Measurements from ENCODE around the gene TNFRSF8. TPM values are rescaled to one million over a fixed set of nuclear protein-coding genes. Genes with fewer than 3 reads are reported as not detected.

TNFRSF8 gene
- total and polyA plus RNA-seq, 9 of the 15 experiments (the other 6 are each of a cell fraction or from before 2014, with no cell fraction given): 3.5 to 38.4 (median 17.1) TPM

- intact Hi-C loops (cut with micrococcal nuclease): no loop called here
- no TSS peak for BruUV-seq (replicated peaks)
- WGBS (ENCODE audit: insufficient coverage, low coverage, missing lambda C conversion rate): 69% methylated on average over 7 of the region's 7 CpGs
Observed at GRCh38 chr1:12099610-12100009, 36.5 kb downstream of the TNFRSF8 start.

More at GRCh38 chr1:12099610-12100009, 36.5 kb downstream of the TNFRSF8 start:
- H4K20me1 ChIP-seq (replicated peaks; ENCODE audit: control insufficient read depth, insufficient read depth, low read length): no peaks in the 10 kb centered on the region
- CTCF ChIA-PET (ENCODE audit: low intra/inter-chr PET ratio): no interaction called here
- TF ChIP-seq FOXK1 (CRISPR knock-in tag; IDR thresholded peaks at IDR 0.05; ENCODE audit: borderline replicate concordance): no peak
- TF ChIP-seq ZNF76 (CRISPR knock-in tag; IDR thresholded peaks at IDR 0.05; ENCODE audit: borderline replicate concordance): no peak
- TF ChIP-seq MCM5 (IDR thresholded peaks at IDR 0.05; ENCODE audit: low read depth): no peak
- no peak for TF ChIP-seq HDAC6 (IDR thresholded peaks at IDR 0.05; ENCODE audit: low read depth, low read length)
- no peak for TF ChIP-seq SNIP1 (IDR thresholded peaks at IDR 0.05; ENCODE audit: low read depth)
- TF ChIP-seq SIN3A (IDR thresholded peaks at IDR 0.05; ENCODE audit: borderline replicate concordance in 2 of 2, control insufficient read depth in 1 of 2, low read depth in 2 of 2, low read length in 2 of 2): no peak
- TF ChIP-seq RUNX1 (IDR thresholded peaks at IDR 0.05; ENCODE audit: low read depth): no peak
- TF ChIP-seq ILK (tag; IDR thresholded peaks at IDR 0.05; ENCODE audit: borderline replicate concordance, low read depth): no peak
- TF ChIP-seq TARDBP (IDR thresholded peaks at IDR 0.05): no peak
- TF ChIP-seq ZNF79 (CRISPR knock-in tag; IDR thresholded peaks at IDR 0.05; ENCODE audit: low read depth): no peak
- TF ChIP-seq ZMIZ1 (IDR thresholded peaks at IDR 0.05; ENCODE audit: low read depth in 2 of 2, low read length in 2 of 2): no peak
- no peak for TF ChIP-seq ZNF24 (IDR thresholded peaks at IDR 0.05)
- TF ChIP-seq ZNF398 (CRISPR knock-in tag; IDR thresholded peaks at IDR 0.05): no peak
- no peak for TF ChIP-seq MEF2A (IDR thresholded peaks at IDR 0.05; ENCODE audit: control insufficient read depth, low read depth, low read length)
- no peak for TF ChIP-seq ZNF431 (CRISPR knock-in tag; IDR thresholded peaks at IDR 0.05)
- H3K4me1 ChIP-seq (replicated peaks in 1 of 2; ENCODE audit: control insufficient read depth in 2 of 2, insufficient read depth in 2 of 2, low read length in 2 of 2): peaks cover 0 to 6% of the 10 kb centered on the region in 2 experiments; a peak in 2 of 5 replicates
- H2AFZ ChIP-seq (ENCODE audit: low read depth, low read length): no peak overlapping the region
- no peaks in the 10 kb centered on the region for H3K27me3 ChIP-seq (ENCODE audit: control insufficient read depth in 2 of 2, insufficient read depth in 2 of 2, low read length in 2 of 2)
- POLR2A ChIA-PET: interaction anchor here (0.6 to 0.9 kb wide), 3 partner anchors 8 to 191 kb away, joined by 3 to 4 read pairs (median 3); no protein-coding TSS in a partner anchor
- H3K79me2 ChIP-seq (ENCODE audit: control insufficient read depth, insufficient read depth, low read length): no peaks in the 10 kb centered on the region; the same call in 2 of the 3 replicates
- no peak overlapping the region for H3K4me3 ChIP-seq
- H3K9ac ChIP-seq (ENCODE audit: insufficient read depth in 1 of 2, low read depth in 2 of 2, low read length in 2 of 2): no peak overlapping the region
- no peak overlapping the region for H3K27ac ChIP-seq (ENCODE audit: extremely low read depth, low read depth, low read length)
- H3K36me3 ChIP-seq (ENCODE audit: control insufficient read depth, insufficient read depth, low read length): peaks cover 45% of the 10 kb centered on the region; the same call in 2 of the 3 replicates
- ATAC-seq: no peak
- no peaks in the 10 kb centered on the region for H3K9me1 ChIP-seq (ENCODE audit: control insufficient read depth, insufficient read depth, low read length)
- no peaks in the 10 kb centered on the region for H3K9me3 ChIP-seq (replicated peaks; ENCODE audit: control insufficient read depth, insufficient read depth, low read depth, low read length)
- no peak for FAIRE-seq
- no peak for DNase-seq (ENCODE audit: extremely low read depth in 1 of 4, low spot score in 3 of 4)
- in situ Hi-C loops (cut with MboI): no loop called here
- H3K4me2 ChIP-seq (ENCODE audit: insufficient read depth, low read length): no peak overlapping the region
